Endothelial cell of umbilical vein (primary cell): Measurements from ENCODE around the gene FOXK1.

ENCODE experiments used
- GATA2 ChIP-seq: IDR thresholded peaks from 2 replicates; pipeline ENCODE4 v1.7.0; 2011; ENCODE audit warnings: low read depth, mild to moderate bottlenecking, moderate library complexity, mixed read lengths, low read length; ENCODE audit not compliant: insufficient read length, insufficient read depth
- TF ChIP-seq, protein P1 (sequence below), 2 donors: IDR thresholded peaks; 1 replicate in 1 of 2; 2 replicates in 1 of 2; pipeline ENCODE4 v1.5.1; 2011; ENCODE audit warnings: low read length in 2 of 2, mild to moderate bottlenecking in 2 of 2, moderate library complexity in 2 of 2, control low read depth in 1 of 2, inconsistent platforms in 1 of 2, low read depth in 1 of 2; ENCODE audit not compliant: insufficient read depth in 1 of 2; ENCODE audit errors: extremely low read depth in 1 of 2

DNA sequence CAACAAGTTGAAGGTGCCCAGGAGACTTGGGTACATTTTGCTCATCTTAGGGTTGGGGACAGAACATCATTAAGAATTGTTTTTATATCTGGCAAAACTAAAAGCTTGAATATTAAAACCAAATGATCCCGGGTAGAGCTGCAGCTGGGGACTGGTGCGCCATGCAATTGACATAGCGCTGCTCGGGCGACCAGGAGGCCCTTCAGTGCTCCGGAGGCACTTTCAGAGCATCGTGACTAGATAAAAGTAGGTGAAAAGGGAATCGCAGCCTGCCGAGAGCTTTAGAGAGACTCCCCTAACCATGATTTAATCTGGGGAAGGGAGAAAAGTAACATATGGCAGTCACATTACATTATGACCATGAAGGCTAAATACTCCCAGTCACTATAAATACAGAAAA, 21.4 kb downstream of the FOXK1 start:
- TF ChIP-seq, protein P1, sequence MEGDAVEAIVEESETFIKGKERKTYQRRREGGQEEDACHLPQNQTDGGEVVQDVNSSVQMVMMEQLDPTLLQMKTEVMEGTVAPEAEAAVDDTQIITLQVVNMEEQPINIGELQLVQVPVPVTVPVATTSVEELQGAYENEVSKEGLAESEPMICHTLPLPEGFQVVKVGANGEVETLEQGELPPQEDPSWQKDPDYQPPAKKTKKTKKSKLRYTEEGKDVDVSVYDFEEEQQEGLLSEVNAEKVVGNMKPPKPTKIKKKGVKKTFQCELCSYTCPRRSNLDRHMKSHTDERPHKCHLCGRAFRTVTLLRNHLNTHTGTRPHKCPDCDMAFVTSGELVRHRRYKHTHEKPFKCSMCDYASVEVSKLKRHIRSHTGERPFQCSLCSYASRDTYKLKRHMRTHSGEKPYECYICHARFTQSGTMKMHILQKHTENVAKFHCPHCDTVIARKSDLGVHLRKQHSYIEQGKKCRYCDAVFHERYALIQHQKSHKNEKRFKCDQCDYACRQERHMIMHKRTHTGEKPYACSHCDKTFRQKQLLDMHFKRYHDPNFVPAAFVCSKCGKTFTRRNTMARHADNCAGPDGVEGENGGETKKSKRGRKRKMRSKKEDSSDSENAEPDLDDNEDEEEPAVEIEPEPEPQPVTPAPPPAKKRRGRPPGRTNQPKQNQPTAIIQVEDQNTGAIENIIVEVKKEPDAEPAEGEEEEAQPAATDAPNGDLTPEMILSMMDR (IDR thresholded peaks at IDR 0.05; ENCODE audit: extremely low read depth in 1 of 2, insufficient read depth in 1 of 2, low read depth in 1 of 2, low read length in 2 of 2), result no peak
- TF ChIP-seq GATA2, result no peak
